H9 (cell line): ENCODE measurements around the gene MAP3K5. TPM values are rescaled to one million over a fixed set of nuclear protein-coding genes. Genes with fewer than 3 reads are reported as not detected.

ENCODE experiments used
- DNase-seq: peaks from one replicate; pipeline ENCODE4 v3.0.0-alpha.2; 2017
- H2AFZ ChIP-seq: one replicate; pipeline ENCODE4 v1.6.1; 2013; ENCODE audit warnings: mild to moderate bottlenecking, low read length, control low read depth, moderate library complexity
- H2AK5ac ChIP-seq: 2 replicates; pipeline ENCODE4 v1.6.1; 2013; ENCODE audit warnings: low read length, control low read depth, mixed read lengths; ENCODE audit not compliant: insufficient read length
- H2BK120ac ChIP-seq: one replicate; pipeline ENCODE4 v1.6.1; 2013; ENCODE audit warnings: low read depth, mild to moderate bottlenecking, low read length, control low read depth, inconsistent platforms; ENCODE audit not compliant: poor library complexity, severe bottlenecking
- H2BK12ac ChIP-seq: 2 replicates; pipeline ENCODE4 v1.6.1; 2013; ENCODE audit warnings: low read length, control low read depth, mixed read lengths, low read depth; ENCODE audit not compliant: insufficient read length
- H2BK15ac ChIP-seq: 2 replicates; pipeline ENCODE4 v1.6.1; 2013; ENCODE audit warnings: low read depth, low read length, control low read depth
- H2BK20ac ChIP-seq: one replicate; pipeline ENCODE4 v1.6.1; 2013; ENCODE audit warnings: low read depth, mild to moderate bottlenecking, low read length, control low read depth, inconsistent platforms; ENCODE audit not compliant: poor library complexity, severe bottlenecking
- H2BK5ac ChIP-seq: 2 replicates; pipeline ENCODE4 v1.6.1; 2013; ENCODE audit warnings: low read length, control low read depth, mixed read lengths; ENCODE audit not compliant: insufficient read length
- H3K14ac ChIP-seq: 2 replicates; pipeline ENCODE4 v1.6.1; 2013; ENCODE audit warnings: low read length, control low read depth; ENCODE audit not compliant: insufficient read depth
- H3K18ac ChIP-seq: 2 replicates; pipeline ENCODE4 v1.6.1; 2013; ENCODE audit warnings: low read depth, mild to moderate bottlenecking, mixed read lengths, low read length, control low read depth; ENCODE audit not compliant: insufficient read length
- H3K23ac ChIP-seq: 2 replicates; pipeline ENCODE4 v1.6.1; 2013; ENCODE audit warnings: low read length, control low read depth, mixed read lengths, low read depth; ENCODE audit not compliant: insufficient read length
- H3K23me2 ChIP-seq: 2 replicates; pipeline ENCODE4 v1.6.1; 2013; ENCODE audit warnings: low read depth, mild to moderate bottlenecking, mixed read lengths, low read length, control low read depth; ENCODE audit not compliant: insufficient read length, poor library complexity, severe bottlenecking
- H3K27ac ChIP-seq: 2 replicates; pipeline ENCODE4 v1.5.1; 2013; ENCODE audit warnings: low read length, control low read depth, mixed read lengths, low read depth; ENCODE audit not compliant: insufficient read length
- H3K27me3 ChIP-seq: 2 replicates; pipeline ENCODE4 v1.6.1; 2013; ENCODE audit warnings: low read length, control low read depth, inconsistent platforms; ENCODE audit not compliant: insufficient read depth
- H3K4ac ChIP-seq: 2 replicates; pipeline ENCODE4 v1.6.1; 2013; ENCODE audit warnings: low read depth, mild to moderate bottlenecking, control low read depth, inconsistent platforms, low read length, moderate library complexity
- H3K4me1 ChIP-seq: 2 replicates; pipeline ENCODE4 v1.6.1; 2013; ENCODE audit warnings: low read length, control low read depth, inconsistent platforms; ENCODE audit not compliant: insufficient read depth
- H3K4me2 ChIP-seq: 2 replicates; pipeline ENCODE4 v1.6.1; 2013; ENCODE audit warnings: low read length, control low read depth, mixed read lengths; ENCODE audit not compliant: insufficient read length, insufficient read depth
- H3K56ac ChIP-seq: 2 replicates; pipeline ENCODE4 v1.6.1; 2013; ENCODE audit warnings: low read depth, mild to moderate bottlenecking, mixed read lengths, low read length, control low read depth; ENCODE audit not compliant: insufficient read length
- H3K79me1 ChIP-seq: 2 replicates; pipeline ENCODE4 v1.6.1; 2013; ENCODE audit warnings: low read depth, mild to moderate bottlenecking, moderate library complexity, low read length, control low read depth, inconsistent platforms; ENCODE audit not compliant: insufficient read depth, poor library complexity, severe bottlenecking
- H3K79me2 ChIP-seq: 2 replicates; pipeline ENCODE4 v1.6.1; 2013; ENCODE audit warnings: low read length, control low read depth, inconsistent platforms; ENCODE audit not compliant: insufficient read depth
- H3K9ac ChIP-seq: 2 replicates; pipeline ENCODE4 v1.6.1; 2013; ENCODE audit warnings: low read length, control low read depth, mixed read lengths; ENCODE audit not compliant: insufficient read length; ENCODE audit errors: extremely low read depth
- H3K9me3 ChIP-seq: one replicate; pipeline ENCODE4 v1.6.1; 2013; ENCODE audit warnings: low read depth, low read length, inconsistent platforms; ENCODE audit not compliant: control insufficient read depth
- H3T11ph ChIP-seq: one replicate; pipeline ENCODE4 v1.6.1; 2013; ENCODE audit warnings: mild to moderate bottlenecking, low read length, control low read depth, inconsistent platforms
- H4K20me1 ChIP-seq: one replicate; pipeline ENCODE4 v1.6.1; 2013; ENCODE audit not compliant: control insufficient read depth, insufficient read length, insufficient read depth
- H4K5ac ChIP-seq: 2 replicates; pipeline ENCODE4 v1.6.1; 2013; ENCODE audit warnings: low read depth, mild to moderate bottlenecking, mixed read lengths, low read length, control low read depth; ENCODE audit not compliant: insufficient read length
- H4K8ac ChIP-seq: replicated peaks from 2 replicates; pipeline ENCODE4 v1.6.1; 2013; ENCODE audit warnings: low read length, control low read depth, mixed read lengths, low read depth; ENCODE audit not compliant: insufficient read length
- H4K91ac ChIP-seq: 2 replicates; pipeline ENCODE4 v1.6.1; 2013; ENCODE audit warnings: low read depth, mild to moderate bottlenecking, moderate library complexity, mixed read lengths, low read length, control low read depth; ENCODE audit not compliant: insufficient read length
- H3K27ac Mint-ChIP-seq, 3 experiments: 2 replicates in 2 of 3; 3 replicates in 1 of 3; pipeline ENCODE4 v1.8.0; 2020 to 2021; ENCODE audit warnings: mixed read lengths in 3 of 3, mild to moderate bottlenecking in 1 of 3, moderate library complexity in 1 of 3
- H3K27me3 Mint-ChIP-seq: 2 replicates; pipeline ENCODE4 v1.8.0; 2021; ENCODE audit warnings: low read depth, mild to moderate bottlenecking, moderate library complexity, mixed read lengths
- H3K36me3 Mint-ChIP-seq, 3 experiments: 2 replicates in 2 of 3; 3 replicates in 1 of 3; pipeline ENCODE4 v1.8.0; 2020 to 2021; ENCODE audit warnings: low read depth in 3 of 3, mixed read lengths in 3 of 3; ENCODE audit not compliant: insufficient read depth in 1 of 3
- H3K4me1 Mint-ChIP-seq, 2 experiments: 2 replicates each; pipeline ENCODE4 v1.8.0; 2020; ENCODE audit warnings: mixed read lengths in 2 of 2
- H3K4me3 Mint-ChIP-seq, 2 experiments: 2 replicates in 1 of 2; 3 replicates in 1 of 2; pipeline ENCODE4 v1.8.0; 2020 to 2021; ENCODE audit warnings: mild to moderate bottlenecking in 2 of 2, mixed read lengths in 2 of 2, moderate library complexity in 1 of 2
- H3K9me3 Mint-ChIP-seq, 2 experiments: 2 replicates in 1 of 2; 3 replicates in 1 of 2; pipeline ENCODE4 v1.8.0; 2020; ENCODE audit warnings: mild to moderate bottlenecking in 2 of 2, mixed read lengths in 2 of 2, moderate library complexity in 1 of 2
- CTCF ChIP-seq: fragments of 200-600 bp; sonication (generic); conservative IDR thresholded peaks from 3 replicates; pipeline ENCODE4 v1.8.0; 2021; ENCODE audit warnings: antibody characterized with exemption, mild to moderate bottlenecking
- WGBS: extraction: QIAGEN DNeasy Blood & Tissue Kit; methylation state at CpG from one replicate; pipeline ENCODE4 v1.1.7; 2013; ENCODE audit warnings: missing lambda C conversion rate, low lambda C conversion rate, mixed read lengths; ENCODE audit not compliant: insufficient read length; ENCODE audit errors: extremely low coverage; 5-methylcytosine and 5-hydroxymethylcytosine counted together
- total RNA-seq: library from RNA; stranded (reverse); gene quantifications from 2 replicates; pipeline ENCODE4 v1.2.1, GENCODE V29; 2021

The MAP3K5 gene
- total RNA-seq, 1 experiment from 2014 or later = 1.6 TPM

GRCh38 chr6:136809091-136809860 lies 17.0 kb upstream of the MAP3K5 start:
- Mint-ChIP-seq H3K4me3 (no peak overlapping the region), H3K27ac (no peak overlapping the region; a peak in 1 of 7 replicates), H3K4me1 (peaks cover 4 to 11% of the 10 kb centered on the region in 2 experiments), H3K36me3 (no peaks in the 10 kb centered on the region), H3K9me3 (no peaks in the 10 kb centered on the region), H3K27me3 (no peaks in the 10 kb centered on the region)
- no peak for DNase-seq
- Histone ChIP-seq H2BK15ac (no peak overlapping the region), H4K5ac (no peak overlapping the region), H3K4me1 (no peaks in the 10 kb centered on the region; the same call in 1 of the 2 replicates), H3K79me2 (no peaks in the 10 kb centered on the region), H3K9me3 (no peaks in the 10 kb centered on the region), H2BK120ac (no peak overlapping the region), H3K27ac (no peak overlapping the region), H3K9ac (no peak overlapping the region), H4K20me1 (no peaks in the 10 kb centered on the region), H2BK5ac (no peak overlapping the region), H3K56ac (no peak overlapping the region), H3K4me2 (no peak overlapping the region), H4K8ac (no peak overlapping the region), H4K91ac (no peak overlapping the region), H3K4ac (no peak overlapping the region), H3K23me2 (no peaks in the 10 kb centered on the region), H2BK12ac (no peak overlapping the region), H3K14ac (no peak overlapping the region), H2AFZ (no peak overlapping the region), H2BK20ac (no peak overlapping the region), H2AK5ac (no peak overlapping the region), H3K79me1 (no peaks in the 10 kb centered on the region), H3T11ph (no peak overlapping the region), H3K23ac (no peak overlapping the region), H3K27me3 (no peaks in the 10 kb centered on the region), H3K18ac (no peak overlapping the region)
- no peak for TF ChIP-seq CTCF
- no CpG with 5 or more reads among the region's 7 CpGs for WGBS
